ENCODE results near the gene DNAH10. TPM values are rescaled to one million over a fixed set of nuclear protein-coding genes. Genes with fewer than 3 reads are reported as not detected.
A peak's percentile ranks its signal among the peaks of the same experiment; 100 is the strongest.

DNAH10 gene
- total RNA-seq, 6 experiments from 2014 or later, result 0.19 to 1.1 (median 0.64) TPM

GRCh38 chr12:123939716-123940626, 177.9 kb downstream of the DNAH10 start:
- Mint-ChIP-seq H3K27ac (no peak overlapping the region), H3K4me1 (ENCODE audit: low read depth) (peaks cover 30% of the 10 kb centered on the region), H3K9me3 (peaks cover 11% of the 10 kb centered on the region; the same call in 1 of the 2 replicates), H3K4me3 (no peak overlapping the region), H3K36me3 (ENCODE audit: low read depth) (peaks cover 51% of the 10 kb centered on the region), H3K27me3 (ENCODE audit: insufficient read depth) (peaks cover 4% of the 10 kb centered on the region; the same call in 1 of the 2 replicates)
- TF ChIP-seq CTCF (IDR thresholded peaks at IDR 0.05), result no peak
- DNase-seq, result no peak

DNA sequence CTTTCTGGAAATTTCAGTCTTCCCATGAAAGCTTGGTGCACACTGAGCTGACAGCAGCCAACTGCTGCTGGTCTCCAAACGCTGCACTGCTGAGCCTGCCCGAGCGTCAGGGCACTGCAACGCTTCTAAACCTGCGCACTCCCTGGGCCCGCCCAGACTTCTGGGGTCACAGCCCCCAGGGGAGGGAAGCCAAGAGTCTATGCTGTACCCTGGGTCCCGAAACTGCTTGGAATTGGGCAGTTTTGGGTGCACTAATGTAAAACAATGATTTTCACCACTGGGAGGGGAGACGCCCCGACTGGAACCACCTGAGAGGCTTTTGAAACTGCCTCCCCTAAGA, 178.5 kb downstream of the DNAH10 start:
- peaks cover 4% of the 10 kb centered on the region; the same call in 1 of the 2 replicates for H3K27me3 Mint-ChIP-seq (ENCODE audit: insufficient read depth)
- H3K27ac Mint-ChIP-seq, result no peak overlapping the region
- peaks cover 11% of the 10 kb centered on the region; the same call in 1 of the 2 replicates for H3K9me3 Mint-ChIP-seq
- H3K4me3 Mint-ChIP-seq, result no peak overlapping the region
- DNase-seq, result no peak
- H3K36me3 Mint-ChIP-seq (ENCODE audit: low read depth), result peaks cover 51% of the 10 kb centered on the region
- no peak for TF ChIP-seq CTCF (IDR thresholded peaks at IDR 0.05)
- H3K4me1 Mint-ChIP-seq (ENCODE audit: low read depth), result peaks cover 30% of the 10 kb centered on the region

DNA sequence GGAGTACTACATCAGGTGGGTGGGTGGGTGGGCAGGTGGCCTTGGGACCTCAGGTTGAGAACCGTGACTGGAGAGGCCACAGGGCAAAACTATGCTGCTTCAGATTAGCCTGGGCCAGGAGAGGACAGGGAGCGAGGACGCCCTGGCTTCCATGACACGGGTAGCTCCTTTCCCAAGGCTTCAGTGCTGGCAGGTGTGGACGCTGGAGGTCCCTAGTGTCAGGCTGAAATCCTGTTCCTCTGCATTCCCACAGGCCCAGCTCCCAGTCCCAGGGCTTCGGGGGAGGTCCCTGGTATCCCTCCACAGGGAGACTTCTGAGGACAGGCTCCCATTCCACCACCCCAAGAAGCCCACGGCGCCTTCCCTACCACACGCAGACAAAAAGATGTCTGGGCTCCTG, 178.9 kb downstream of the DNAH10 start:
- H3K9me3 Mint-ChIP-seq, result peaks cover 11% of the 10 kb centered on the region; the same call in 1 of the 2 replicates
- no peak overlapping the region for H3K4me3 Mint-ChIP-seq
- no peak for TF ChIP-seq CTCF (IDR thresholded peaks at IDR 0.05)
- H3K27ac Mint-ChIP-seq, result no peak overlapping the region
- H3K27me3 Mint-ChIP-seq (ENCODE audit: insufficient read depth), result peaks cover 4% of the 10 kb centered on the region; the same call in 1 of the 2 replicates
- H3K36me3 Mint-ChIP-seq (ENCODE audit: low read depth), result peaks cover 51% of the 10 kb centered on the region
- H3K4me1 Mint-ChIP-seq (ENCODE audit: low read depth), result peaks cover 30% of the 10 kb centered on the region
- DNase-seq, result no peak

- Mint-ChIP-seq H3K4me3 (no peak overlapping the region), H3K27ac (no peak overlapping the region), H3K9me3 (peaks cover 11% of the 10 kb centered on the region; the same call in 1 of the 2 replicates), H3K36me3 (ENCODE audit: low read depth) (peaks cover 44% of the 10 kb centered on the region), H3K4me1 (ENCODE audit: low read depth) (peaks cover 30% of the 10 kb centered on the region), H3K27me3 (ENCODE audit: insufficient read depth) (no peaks in the 10 kb centered on the region; the same call in 1 of the 2 replicates)
- no peak for TF ChIP-seq CTCF (IDR thresholded peaks at IDR 0.05)
- DNase-seq, result no peak
Measured at GRCh38 chr12:123941624-123942237, 179.6 kb downstream of the DNAH10 start.

- Mint-ChIP-seq H3K4me3 (no peak overlapping the region), H3K36me3 (ENCODE audit: low read depth) (peaks cover 43% of the 10 kb centered on the region), H3K4me1 (ENCODE audit: low read depth) (peaks cover 30% of the 10 kb centered on the region), H3K9me3 (peaks cover 11% of the 10 kb centered on the region; the same call in 1 of the 2 replicates), H3K27me3 (ENCODE audit: insufficient read depth) (no peaks in the 10 kb centered on the region), H3K27ac (no peak overlapping the region)
- TF ChIP-seq CTCF (IDR thresholded peaks at IDR 0.05), result no peak
- peak; percentile 25 for DNase-seq
Measured at GRCh38 chr12:123942238-123942653, 180.1 kb downstream of the DNAH10 start.
